Measurements from ENCODE around the gene HINT1. TPM values are rescaled to one million over a fixed set of nuclear protein-coding genes. Genes with fewer than 3 reads are reported as not detected.

Gene HINT1
- total RNA-seq, 1 experiment from 2014 or later = 249 TPM

- H2BK120ac ChIP-seq (ENCODE audit: low read depth, low read length, poor library complexity, severe bottlenecking) = no peak overlapping the region
- no peak overlapping the region for H3K4me2 ChIP-seq (ENCODE audit: insufficient read depth, insufficient read length, low read length)
- Mint-ChIP-seq H3K27ac (0 out of 7 replicates have a peak overlapping the region, but pooled peaks of 1 of the 3 experiments have one; percentile 72), H3K4me3 (no peak overlapping the region), H3K36me3 (ENCODE audit: insufficient read depth in 1 of 3, low read depth in 3 of 3) (no peaks in the 10 kb centered on the region; a peak in 1 of 7 replicates), H3K27me3 (ENCODE audit: low read depth) (no peaks in the 10 kb centered on the region), H3K4me1 (peaks cover 9 to 20% of the 10 kb centered on the region in 2 experiments), H3K9me3 (no peaks in the 10 kb centered on the region; a peak in 1 of 5 replicates)
- no peak overlapping the region for H3K23ac ChIP-seq (ENCODE audit: insufficient read length, low read depth, low read length)
- no CpG with 5 or more reads among the region's 5 CpGs for WGBS (ENCODE audit: extremely low coverage, insufficient read length, low lambda C conversion rate)
- no peak overlapping the region for H4K91ac ChIP-seq (ENCODE audit: insufficient read length, low read depth, low read length)
- no peak overlapping the region for H2AK5ac ChIP-seq (ENCODE audit: insufficient read length, low read length)
- no peak overlapping the region for H3K56ac ChIP-seq (ENCODE audit: insufficient read length, low read depth, low read length)
- no peak overlapping the region for H2AFZ ChIP-seq (ENCODE audit: low read length)
- H3K4me1 ChIP-seq (ENCODE audit: insufficient read depth, low read length) = no peaks in the 10 kb centered on the region
- H3K18ac ChIP-seq (ENCODE audit: insufficient read length, low read depth, low read length) = no peak overlapping the region
- H3K14ac ChIP-seq (ENCODE audit: insufficient read depth, low read length) = no peak overlapping the region
- DNase-seq = no peak
- H3K4ac ChIP-seq (ENCODE audit: low read depth, low read length) = no peak overlapping the region
- H3K23me2 ChIP-seq (ENCODE audit: insufficient read length, low read depth, low read length, poor library complexity, severe bottlenecking) = no peaks in the 10 kb centered on the region
- H3K27me3 ChIP-seq (ENCODE audit: insufficient read depth, low read length) = no peaks in the 10 kb centered on the region
- H3K79me2 ChIP-seq (ENCODE audit: insufficient read depth, low read length) = no peaks in the 10 kb centered on the region; the same call in 1 of the 2 replicates
- no peaks in the 10 kb centered on the region for H3K79me1 ChIP-seq (ENCODE audit: insufficient read depth, low read depth, low read length, poor library complexity, severe bottlenecking)
- no peak overlapping the region for H2BK12ac ChIP-seq (ENCODE audit: insufficient read length, low read depth, low read length)
- H3K27ac ChIP-seq (ENCODE audit: insufficient read length, low read depth, low read length) = no peak overlapping the region
- H3T11ph ChIP-seq (ENCODE audit: low read length) = no peak overlapping the region
- H3K9me3 ChIP-seq (ENCODE audit: control insufficient read depth, low read depth, low read length) = no peaks in the 10 kb centered on the region
- H4K8ac ChIP-seq (replicated peaks; ENCODE audit: insufficient read length, low read depth, low read length) = no peak overlapping the region
- no peak overlapping the region for H2BK15ac ChIP-seq (ENCODE audit: low read depth, low read length)
- no peak overlapping the region for H4K5ac ChIP-seq (ENCODE audit: insufficient read length, low read depth, low read length)
- no peak overlapping the region for H2BK20ac ChIP-seq (ENCODE audit: low read depth, low read length, poor library complexity, severe bottlenecking)
- no peak overlapping the region for H3K9ac ChIP-seq (ENCODE audit: extremely low read depth, insufficient read length, low read length)
- H2BK5ac ChIP-seq (ENCODE audit: insufficient read length, low read length) = no peak overlapping the region
- no peaks in the 10 kb centered on the region for H4K20me1 ChIP-seq (ENCODE audit: control insufficient read depth, insufficient read depth, insufficient read length)
- TF ChIP-seq CTCF (conservative IDR thresholded peaks at IDR 0.05) = no peak
Observed at GRCh38 chr5:131212471-131213021, 47.5 kb upstream of the HINT1 start.

All from H9 (cell line).